Measurements from ENCODE around the gene CLP1.
A peak's percentile ranks its signal among the peaks of the same experiment; 100 is the strongest.

GRCh38 chr11:57667736-57668433 is 10.3 kb downstream of the CLP1 start, which contains the start of gene ZDHHC5:
- TF ChIP-seq CTCF (conservative IDR thresholded peaks at IDR 0.05 in 1 of 2, IDR thresholded peaks at IDR 0.05 in 1 of 2; ENCODE audit: extremely low read depth in 1 of 2, insufficient read depth in 1 of 2, low read depth in 1 of 2, low read length in 2 of 2): peak; percentile 16 to 52
- TF ChIP-seq EZH2 (IDR thresholded peaks at IDR 0.05; ENCODE audit: borderline replicate concordance, low read length): no peak

Data from mammary epithelial cell (primary cell).